GM21737 (cell line): ENCODE measurements around the gene TEX19.

Experiments used
- ATAC-seq: cut with Tn5 transposase; IDR thresholded peaks from one replicate; pipeline ENCODE4 v1.9.1; 2021; ENCODE audit warnings: mild to moderate bottlenecking, moderate library complexity; ENCODE audit not compliant: unreplicated experiment

TEX19 gene, protein sequence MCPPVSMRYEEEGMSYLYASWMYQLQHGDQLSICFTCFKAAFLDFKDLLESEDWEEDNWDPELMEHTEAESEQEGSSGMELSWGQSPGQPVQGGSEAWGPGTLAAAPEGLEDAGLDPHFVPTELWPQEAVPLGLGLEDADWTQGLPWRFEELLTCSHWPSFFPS

DNA sequence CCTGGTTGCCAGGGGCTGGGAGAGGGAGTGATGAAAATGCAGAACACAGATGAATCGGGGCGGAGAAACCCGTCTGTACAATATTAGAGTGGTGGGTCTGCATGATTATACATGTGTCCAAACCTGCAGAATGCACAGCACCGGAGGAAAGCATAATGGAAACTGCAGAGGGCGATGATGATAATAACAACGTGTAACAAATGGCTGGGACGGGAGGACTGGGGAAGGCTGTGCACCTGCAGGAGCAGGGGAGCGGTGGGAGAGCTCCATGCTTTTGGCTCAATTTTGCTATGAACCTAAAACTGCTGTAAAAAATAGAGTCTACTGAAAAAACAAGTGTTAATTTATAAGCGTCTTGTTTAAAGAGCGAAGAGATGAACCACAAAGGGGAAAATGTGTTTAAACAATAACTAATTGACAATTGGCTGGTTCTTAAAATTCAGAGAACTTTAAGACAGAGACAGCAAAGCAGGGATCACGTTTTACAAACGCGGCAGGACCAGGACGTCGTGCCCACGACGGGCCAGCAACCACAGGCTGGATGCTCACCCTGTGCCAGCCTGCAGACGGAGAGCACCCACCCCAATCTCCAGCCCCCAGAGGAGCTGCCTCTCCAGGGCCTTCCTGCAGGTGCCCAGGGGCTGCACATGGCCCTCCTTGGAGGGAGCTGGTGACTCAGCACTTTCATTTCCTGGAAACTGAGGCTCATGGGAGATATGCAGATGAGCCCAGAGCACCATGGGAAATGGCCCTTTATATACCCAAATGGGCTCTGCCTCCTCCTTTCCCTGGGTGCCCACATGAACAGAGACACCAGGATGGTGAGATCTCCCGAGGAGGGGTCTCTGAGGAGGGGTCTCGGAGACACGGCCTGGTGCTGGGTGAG is at the start of gene TEX19:
Gene TEX19, plus strand, starts transcription at position 783 of the 886 bp plus-strand sequence. CDS start 2,904 bp downstream, outside the sequence.
- no peak for ATAC-seq

DNA sequence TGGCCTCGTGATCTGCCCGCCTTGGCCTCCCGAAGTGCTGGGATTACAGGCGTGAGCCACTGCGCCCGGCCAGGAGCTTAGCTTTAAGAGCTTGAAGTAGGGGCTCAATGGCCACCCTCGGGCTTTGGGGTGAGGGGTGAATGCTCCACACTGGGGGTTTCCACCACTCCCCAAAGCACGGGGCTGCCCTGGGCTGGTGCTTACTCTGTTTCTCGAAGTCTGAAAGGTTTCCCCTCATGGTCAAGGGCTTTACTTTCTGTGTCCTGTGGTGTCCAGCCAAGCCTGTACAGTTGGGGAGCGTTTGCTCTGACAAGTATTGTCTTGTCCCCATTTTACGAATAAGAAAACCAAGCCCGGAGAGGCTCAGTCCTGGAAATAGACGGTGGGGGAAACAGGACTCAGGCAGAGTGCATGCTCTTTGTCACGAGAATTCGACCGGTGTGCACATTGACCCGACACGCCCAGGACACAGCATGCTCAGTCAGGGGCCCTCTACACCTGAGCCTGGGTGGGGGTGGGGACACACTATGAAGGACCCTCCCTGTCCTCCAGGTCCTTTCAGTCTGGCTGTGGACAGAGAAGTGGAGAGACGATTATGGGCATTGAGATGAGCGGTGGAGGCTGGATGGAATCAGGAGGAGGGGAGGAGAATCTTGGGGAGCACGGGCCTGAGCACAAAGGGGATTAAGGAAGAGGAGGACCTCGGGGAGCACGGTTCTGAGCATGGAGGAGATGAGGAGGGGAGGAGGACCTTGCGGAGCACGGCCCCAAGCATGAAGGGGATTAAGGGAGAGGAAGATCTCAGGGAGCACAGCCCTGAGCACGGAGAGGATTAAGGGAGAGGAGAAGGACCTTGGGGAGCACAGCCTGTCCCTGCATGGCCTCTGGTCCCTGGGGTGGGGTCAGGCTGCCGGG is 49.1 kb upstream of the TEX19 start:
- no peak for ATAC-seq

DNA sequence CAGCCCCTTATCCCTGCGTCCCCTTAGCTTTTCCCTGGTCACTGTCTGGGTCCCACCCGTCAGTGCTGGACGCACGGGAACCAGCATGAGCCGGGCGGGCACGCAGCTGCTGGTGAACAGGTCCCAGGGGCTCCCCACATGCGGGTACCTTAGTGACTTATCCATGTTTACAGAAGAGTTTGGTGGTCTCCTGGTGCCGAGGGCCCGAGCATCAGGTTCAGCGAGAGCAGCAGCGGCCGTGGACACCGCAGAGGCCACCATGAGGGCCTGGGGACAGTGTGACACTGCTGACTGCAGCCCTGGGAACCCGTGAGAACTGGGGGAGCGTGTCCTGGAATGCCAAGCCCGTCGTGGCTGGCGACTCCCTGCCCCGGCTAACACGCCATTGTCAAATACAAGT is 48.2 kb upstream of the TEX19 start:
- no peak for ATAC-seq

DNA sequence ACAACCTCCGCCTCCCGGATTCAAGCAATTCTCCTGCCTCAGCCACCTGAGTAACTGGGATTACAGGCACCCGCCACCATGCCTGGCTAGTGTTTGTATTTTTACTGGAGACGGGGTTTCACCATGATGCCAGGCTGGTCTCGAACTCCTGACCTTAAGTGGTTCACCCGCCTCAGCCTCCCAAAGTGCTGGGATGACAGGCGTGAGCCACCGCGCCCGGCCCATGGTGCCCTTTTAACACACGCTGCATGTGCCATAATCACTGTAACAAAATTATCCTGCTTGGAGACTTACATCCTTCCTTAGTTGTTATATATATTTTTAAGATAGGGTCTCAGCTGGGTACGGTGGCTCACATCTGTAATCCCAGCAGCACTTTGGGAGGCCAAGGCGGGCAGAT is 47.1 kb upstream of the TEX19 start:
- no peak for ATAC-seq

DNA sequence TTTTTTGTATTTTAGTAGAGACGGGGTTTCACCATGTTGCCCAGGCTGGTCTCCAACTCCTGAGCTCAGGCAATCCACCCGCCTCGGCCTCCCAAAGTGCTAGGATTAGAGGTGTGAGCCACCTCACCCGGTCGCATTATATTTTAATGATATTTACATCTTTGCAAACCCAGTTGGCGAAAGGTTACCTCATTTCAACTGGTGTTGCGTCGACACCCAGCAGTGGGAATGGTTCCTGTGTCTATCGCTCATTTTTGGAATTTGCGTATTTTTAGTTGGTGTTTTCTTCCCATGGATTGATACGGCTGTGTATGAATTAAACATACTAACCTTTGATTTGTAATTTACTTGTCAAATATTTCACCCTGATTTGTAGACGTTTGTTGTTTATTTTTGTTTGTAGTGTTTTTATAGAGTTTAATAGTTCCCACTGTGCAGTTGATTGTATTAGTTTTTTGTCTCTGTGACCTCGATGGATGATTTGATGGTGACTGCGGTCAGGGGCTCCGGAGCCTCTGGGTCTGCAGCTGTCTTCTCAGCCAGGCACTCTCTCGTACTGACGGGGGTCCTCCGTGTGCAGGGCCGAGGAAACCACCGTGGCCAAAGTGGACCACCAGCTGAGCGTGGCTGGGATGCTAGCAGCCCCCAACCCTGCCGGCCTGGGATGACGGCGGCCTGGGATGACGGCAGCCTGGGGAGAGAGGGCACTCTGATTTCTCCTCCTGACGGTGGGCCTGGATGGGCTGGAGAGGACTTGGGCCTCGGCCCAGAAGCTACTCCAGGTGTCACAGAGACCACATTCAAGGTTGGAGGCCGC is 45.6 kb upstream of the TEX19 start:
- ATAC-seq = no peak

DNA sequence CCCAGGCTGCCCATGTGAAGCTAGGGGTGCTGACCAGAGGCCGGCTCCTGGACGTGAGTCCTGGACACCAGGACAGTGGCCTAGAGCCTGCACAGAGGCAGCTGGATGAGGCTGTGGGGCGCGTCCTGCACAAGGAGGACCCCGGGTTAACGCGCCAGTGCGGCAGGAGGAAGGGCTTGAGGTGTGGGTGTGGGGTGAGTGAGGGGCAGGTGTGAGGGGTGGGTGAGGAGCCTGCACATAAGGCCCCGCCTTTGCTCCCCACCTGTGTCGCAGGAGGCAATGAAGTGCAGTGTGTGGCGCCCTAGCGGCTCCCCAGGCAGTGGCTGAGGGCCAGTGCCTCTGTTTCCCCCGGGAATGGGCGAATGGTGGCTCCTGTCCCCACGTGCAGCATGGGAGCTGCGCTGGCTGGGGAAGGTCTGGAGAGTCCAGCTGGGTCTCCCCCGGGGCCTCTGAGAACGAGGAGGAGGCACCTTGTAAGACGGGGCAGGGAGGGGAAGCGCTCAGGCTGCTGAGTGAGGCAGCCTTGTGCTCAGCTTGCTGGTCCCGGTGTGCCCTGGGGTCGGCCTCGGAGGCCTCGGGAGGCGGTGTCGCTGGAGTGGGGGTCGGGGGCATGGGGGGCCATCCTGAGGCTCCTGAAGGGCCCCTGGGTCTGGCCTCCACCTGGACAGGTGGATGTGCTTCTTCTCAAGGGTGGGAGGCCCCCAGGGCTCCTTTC is 44.9 kb upstream of the TEX19 start:
- ATAC-seq = no peak

DNA sequence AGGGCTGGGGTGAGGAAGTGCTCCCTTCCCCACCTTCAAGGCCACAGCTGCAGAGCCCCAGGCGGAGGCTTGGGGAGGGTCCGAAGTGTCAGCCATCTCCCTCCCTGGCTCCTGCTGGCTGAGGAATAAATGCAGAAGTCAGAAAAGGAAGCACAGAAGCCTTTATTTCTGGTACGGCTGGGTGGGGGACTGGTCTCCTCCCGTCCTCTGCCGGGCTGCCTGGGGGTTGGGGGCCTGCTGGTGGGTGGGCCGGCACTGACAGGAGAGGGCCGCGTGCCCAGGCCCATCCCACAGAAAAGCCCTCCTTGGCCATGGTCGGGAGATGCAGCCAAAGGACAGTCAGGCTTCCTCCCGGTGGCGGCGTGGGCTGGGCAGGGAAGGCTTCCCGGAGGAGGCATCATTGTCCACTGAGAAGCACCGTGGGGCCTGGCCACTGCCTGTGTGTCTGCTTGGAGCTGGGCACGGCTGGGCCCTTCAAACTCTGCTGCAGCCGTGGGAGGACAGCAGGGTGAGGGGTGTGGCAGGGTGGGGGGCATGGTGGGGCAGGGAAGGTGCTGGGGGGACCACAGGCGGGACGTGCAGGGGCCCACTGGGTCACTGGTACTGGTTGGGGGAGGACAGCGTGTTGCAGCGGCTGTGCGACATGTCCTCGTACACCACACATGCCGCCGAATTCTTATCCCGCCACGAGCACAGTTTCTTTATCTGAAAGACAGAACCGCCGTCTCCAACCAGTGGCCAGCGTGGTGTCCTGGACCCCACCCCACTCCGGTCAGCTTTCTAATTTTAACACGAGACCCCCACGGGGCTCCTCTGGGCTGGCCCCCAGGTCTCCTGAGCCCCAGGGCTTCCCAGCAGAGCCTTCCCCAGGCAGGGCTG is 44.1 kb upstream of the TEX19 start:
- ATAC-seq = no peak

DNA sequence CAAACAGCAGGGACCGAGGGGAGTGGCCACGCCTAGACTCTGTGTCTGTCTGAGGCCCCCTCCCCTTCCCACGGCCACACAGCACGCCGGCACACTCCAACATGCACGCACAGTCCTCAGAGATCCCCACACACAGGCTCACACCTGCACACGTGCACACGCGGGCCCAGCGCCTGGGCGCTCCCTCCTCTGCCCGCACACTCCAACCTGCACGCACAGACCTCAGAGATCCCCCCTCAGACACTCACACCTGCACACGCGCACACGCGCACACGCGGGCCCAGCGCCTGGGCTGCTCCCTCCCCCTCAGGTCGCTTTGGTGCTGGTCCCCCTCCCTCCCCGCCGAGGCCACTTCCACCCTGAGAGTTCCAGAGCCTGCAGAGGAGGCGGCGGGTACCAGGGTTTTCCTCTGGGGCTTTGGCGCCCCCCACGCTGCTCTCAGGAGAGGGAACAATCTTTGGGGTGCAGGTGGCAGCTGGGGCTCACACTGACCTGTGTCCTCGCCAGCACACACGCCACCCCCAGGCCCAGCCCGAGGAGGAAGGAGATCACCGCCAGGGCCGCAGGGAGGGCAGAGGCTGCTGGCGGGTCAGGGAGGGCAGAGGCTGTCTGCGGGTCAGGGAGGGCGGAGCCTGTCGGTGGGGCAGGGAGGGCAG is 43.2 kb upstream of the TEX19 start:
- ATAC-seq = no peak

DNA sequence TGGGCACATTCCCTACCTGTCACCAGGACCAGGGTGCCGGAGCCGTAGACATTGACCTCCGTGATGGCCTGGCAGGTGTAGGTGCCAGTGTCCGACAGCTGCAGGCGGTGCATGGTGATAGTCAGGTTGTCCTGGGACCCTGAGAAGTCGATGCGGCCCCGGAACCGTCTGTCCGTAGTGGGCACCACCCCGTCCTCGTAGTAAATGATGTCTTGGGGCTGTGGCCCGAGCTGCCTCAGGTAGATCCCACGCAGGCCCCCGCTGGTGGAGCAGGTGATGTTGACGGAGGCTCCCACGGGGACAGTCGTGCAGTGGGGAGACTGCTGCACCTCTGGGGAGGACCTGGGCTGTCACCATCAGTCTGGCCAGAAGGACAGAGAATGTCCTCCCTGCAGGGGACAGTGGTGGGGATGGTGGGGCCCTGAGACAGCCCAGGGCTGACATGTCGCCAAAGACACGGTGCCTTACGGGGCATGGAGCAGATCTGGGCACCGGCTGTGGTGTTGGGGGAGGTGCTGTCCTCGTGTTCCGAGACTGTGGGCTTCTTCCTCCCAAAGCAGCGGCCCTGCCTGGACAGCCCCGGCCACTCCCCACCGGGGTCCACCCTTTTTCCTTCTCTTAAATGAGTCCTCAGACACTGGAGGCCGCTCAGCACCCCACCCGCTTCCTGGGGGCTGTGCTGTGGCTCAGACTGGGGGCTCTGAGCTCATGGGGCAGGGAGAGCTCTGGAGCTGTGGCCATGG is 42.2 kb upstream of the TEX19 start:
- no peak for ATAC-seq

DNA sequence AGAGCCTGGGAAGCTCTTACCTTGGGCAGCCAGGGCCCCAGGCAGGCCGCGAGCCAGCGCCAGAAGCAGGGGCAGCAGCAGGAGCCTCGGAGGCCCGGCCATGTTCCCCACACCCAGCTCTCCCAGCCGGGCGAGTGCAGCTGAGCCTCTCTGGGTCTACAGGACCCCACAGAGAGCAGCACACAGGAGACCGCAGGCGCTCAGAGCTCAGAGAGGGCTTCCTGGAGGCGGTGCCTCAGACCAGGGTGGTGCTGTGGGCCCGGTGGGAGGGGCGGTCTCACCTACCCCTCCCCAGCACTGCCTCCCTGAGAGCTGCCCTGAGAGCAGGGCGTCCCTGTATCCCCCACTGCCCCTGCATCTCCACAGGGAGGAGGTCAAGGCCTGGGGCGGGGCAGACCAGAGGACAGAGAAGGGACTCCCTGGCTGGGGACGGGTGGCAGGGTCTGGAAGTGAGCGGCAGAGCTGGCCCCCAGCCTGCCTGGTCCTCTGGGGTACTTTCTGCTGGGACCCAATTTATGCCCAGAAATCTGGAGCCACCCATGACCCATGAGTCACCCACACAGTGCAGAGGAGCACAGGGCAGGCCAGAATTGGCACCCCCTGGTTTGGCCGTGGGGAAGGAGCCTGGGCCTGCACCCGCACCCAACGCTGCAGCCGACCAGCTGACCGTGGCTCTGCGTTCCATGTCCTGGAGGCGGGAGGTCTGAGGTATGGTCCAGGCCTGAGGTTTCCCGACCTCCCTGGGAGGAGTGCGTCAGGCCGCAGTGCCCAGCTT is 41.5 kb upstream of the TEX19 start, which contains the start of gene CD7:
Gene CD7, minus strand, starts transcription at position 215 of the 775 bp plus-strand sequence. Its CDS starts 113 bp downstream, at position 102.
- no peak for ATAC-seq

DNA sequence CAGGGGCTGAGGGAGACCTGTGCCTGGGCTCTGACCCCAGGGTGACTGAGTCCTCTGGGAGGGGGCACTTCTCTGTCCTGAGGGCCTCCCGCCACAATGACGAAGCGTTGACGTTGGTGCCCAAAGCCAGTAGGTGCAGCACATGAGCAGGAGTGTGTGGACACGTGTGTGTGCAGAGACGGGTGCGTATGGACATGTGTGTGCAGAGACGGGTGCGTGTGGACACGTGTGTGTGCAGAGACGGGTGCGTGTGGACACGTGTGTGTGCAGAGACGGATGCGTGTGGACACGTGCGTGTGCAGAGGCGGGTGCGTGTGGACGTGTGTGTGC is 40.9 kb upstream of the TEX19 start:
- no peak for ATAC-seq

DNA sequence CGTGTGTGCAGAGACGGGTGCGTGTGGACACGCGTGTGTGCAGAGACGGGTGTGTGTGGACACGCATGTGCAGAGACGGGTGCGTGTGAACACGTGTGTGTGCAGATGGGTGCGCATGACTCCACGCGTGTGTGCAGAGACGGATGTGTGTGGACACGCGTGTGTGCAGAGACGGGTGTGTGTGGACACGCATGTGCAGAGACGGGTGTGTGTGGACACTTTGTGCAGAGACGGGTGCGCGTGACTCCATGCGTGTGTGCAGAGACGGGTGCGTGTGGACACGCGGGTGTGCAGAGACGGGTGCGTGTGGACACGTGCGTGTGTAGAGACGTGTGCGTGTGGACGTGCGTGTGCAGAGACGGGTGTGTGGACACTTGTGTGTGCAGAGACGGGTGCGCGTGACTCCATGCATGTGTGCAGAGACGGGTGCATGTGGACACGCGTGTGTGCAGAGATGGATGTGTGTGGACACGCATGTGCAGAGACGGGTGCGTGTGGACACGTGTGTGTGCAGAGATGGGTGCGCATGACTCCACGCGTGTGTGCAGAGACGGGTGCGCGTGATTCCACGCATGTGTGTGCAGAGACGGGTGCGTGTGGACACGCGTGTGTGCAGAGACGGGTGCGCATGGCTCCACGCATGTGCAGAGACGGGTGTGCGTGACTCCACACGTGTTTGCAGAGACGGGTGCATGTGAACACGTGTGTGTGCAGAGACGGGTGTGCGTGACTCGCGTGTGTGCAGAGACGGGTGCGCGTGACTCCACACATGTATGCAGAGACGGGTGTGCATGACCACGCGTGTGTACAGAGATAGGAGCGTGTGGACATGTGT is 40.1 kb upstream of the TEX19 start:
- no peak for ATAC-seq

DNA sequence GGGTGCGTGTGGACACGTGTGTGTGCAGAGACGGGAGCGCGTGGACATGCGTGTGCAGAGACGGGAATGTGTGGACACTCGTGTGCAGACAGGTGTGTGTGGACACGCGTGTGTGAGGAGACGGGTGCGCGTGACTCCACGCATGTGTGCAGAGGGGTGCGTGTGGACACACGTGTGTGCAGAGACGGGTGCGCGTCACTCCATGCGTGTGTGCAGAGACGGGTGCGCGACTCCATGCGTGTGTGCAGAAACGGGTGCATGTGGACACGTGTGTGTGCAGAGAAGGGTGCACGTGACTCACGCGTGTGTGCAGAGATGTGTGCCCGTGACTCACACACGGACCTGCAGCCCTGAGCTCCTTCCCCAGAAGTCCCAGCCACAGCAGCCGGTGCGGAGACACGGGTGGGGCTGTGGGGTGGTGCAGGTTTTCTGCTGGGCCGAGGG is 39.4 kb upstream of the TEX19 start:
- ATAC-seq = no peak

DNA sequence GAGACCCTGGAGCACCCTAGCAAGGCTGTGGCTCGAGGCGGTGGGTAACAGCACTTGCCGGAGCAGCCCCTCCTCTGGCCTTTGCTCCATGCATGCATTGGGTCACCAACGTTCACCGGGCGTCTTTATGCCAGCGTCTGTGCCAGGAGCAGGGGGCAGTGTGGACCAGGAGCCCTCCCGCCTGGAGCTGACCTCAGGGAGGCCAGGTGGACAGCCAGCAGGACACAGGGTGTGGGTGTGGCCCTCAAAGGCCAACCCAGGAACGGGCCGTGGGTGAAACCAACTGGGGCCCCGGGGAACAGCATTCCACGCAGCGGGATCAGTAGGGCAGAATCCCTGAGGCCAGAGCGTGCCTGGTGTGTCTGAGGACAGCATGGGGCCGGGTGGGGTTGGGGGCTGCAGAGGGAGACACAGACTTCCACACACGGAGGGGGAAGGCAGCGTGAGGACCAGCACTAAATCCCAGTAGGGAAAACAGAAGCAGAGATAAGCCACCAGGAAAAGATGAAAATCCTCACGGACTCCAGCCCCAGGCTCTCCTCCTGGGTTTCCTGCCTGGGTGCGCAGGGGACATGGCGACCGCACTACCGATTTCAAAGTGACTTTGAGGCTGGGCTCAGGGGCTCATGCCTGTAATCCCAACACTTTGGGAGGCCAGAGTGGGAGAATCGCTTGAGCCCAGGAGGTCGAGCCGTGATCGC is 38.8 kb upstream of the TEX19 start:
- no peak for ATAC-seq
